K562 (cell line): Measurements from ENCODE around the gene MPC1. TPM values are rescaled to one million over a fixed set of nuclear protein-coding genes. Genes with fewer than 3 reads are reported as not detected.

Experiments used
- CHCHD3 ChIP-seq: fragments of 250-450 bp; sonication (Bioruptor Pico); IDR thresholded peaks from 2 replicates; pipeline ENCODE4 v2.1.2; 2022; ENCODE audit warnings: mild to moderate bottlenecking
- CHD1 ChIP-seq: fragments of 200-600 bp; sonication (generic); IDR thresholded peaks from one replicate; pipeline ENCODE4 v1.6.1; 2012; ENCODE audit warnings: mild to moderate bottlenecking, moderate library complexity, low read length, inconsistent platforms
- CHD2 ChIP-seq: IDR thresholded peaks from 2 replicates; pipeline ENCODE4 v1.6.1; 2011; ENCODE audit warnings: low read depth, low read length
- HMGN3 ChIP-seq: IDR thresholded peaks from 2 replicates; pipeline ENCODE4 v1.6.1; 2011; ENCODE audit warnings: borderline replicate concordance, low read depth, mild to moderate bottlenecking, mixed read lengths, low read length; ENCODE audit not compliant: insufficient read length; ENCODE audit errors: extremely low read depth
- TRIM24 ChIP-seq, 2 experiments: fragments of 450-650 bp; IDR thresholded peaks; 2 replicates each; pipeline ENCODE4 v1.6.1; 2016
- ZBTB1 ChIP-seq: sonication (generic); formaldehyde crosslinking; IDR thresholded peaks from 2 replicates; pipeline ENCODE4 v1.8.1; 2023; ENCODE audit warnings: missing genetic modification reagents, low read depth, mild to moderate bottlenecking, borderline replicate concordance
- ZBTB17 ChIP-seq: fragments of 450-650 bp; formaldehyde crosslinking; IDR thresholded peaks from 2 replicates; pipeline ENCODE4 v1.4.0; 2020; ENCODE audit warnings: mild to moderate bottlenecking
- ZC3H8 ChIP-seq: fragments of 450-650 bp; IDR thresholded peaks from 2 replicates; pipeline ENCODE4 v1.6.1; 2017
- ZNF23 ChIP-seq: fragments of 250-450 bp; sonication (Bioruptor Pico); IDR thresholded peaks from 2 replicates; pipeline ENCODE4 v1.4.0; 2020; ENCODE audit warnings: mild to moderate bottlenecking
- polyA plus RNA-seq, 8 experiments: library from polyadenylated mRNA; depleted of rRNA in 4 of 8; stranded (reverse) in 5 of 8; unstranded in 3 of 8; fragments of >200 nt; fragmentation: Nextera tagmentation in 2 of 8; fragmentation: Illumina TruSeq in 1 of 8; extraction: Ambion mirVana in 2 of 8; extraction: Trizol in 1 of 8; gene quantifications; 2 replicates each; pipeline versions ENCODE4 v1.2.1 to v1.2.3, GENCODE V29; 2011 to 2014; ENCODE audit warnings: inconsistent platforms in 1 of 8, missing spikeins in 1 of 8
- total RNA-seq, 7 experiments: library from RNA; depleted of rRNA in 6 of 7; stranded (reverse); fragments of >200 nt in 6 of 7; fragmentation: Illumina TruSeq in 2 of 7; extraction: Trizol in 2 of 7; gene quantifications; 2 replicates each; pipeline versions ENCODE4 v1.2.1 to v1.2.3, GENCODE V29; 2011 to 2021; ENCODE audit warnings: low replicate concordance in 1 of 7
- TF ChIP-seq, protein P1 (sequence below), 2 experiments: fragments of 450-650 bp; IDR thresholded peaks; 2 replicates each; pipeline ENCODE4 v1.6.1; 2016; ENCODE audit warnings: mild to moderate bottlenecking in 2 of 2, borderline replicate concordance in 1 of 2, low read depth in 1 of 2, moderate library complexity in 1 of 2
- TF ChIP-seq, protein P2 (sequence below): fragments of 450-650 bp; IDR thresholded peaks from one replicate; pipeline ENCODE4 v1.6.1; 2018; ENCODE audit warnings: mild to moderate bottlenecking, moderate library complexity; ENCODE audit not compliant: partially characterized antibody
- TF ChIP-seq, protein P3 (sequence below), 2 experiments: fragments of 450-650 bp; conservative IDR thresholded peaks; 2 replicates each; pipeline ENCODE4 v1.6.1; 2017; ENCODE audit warnings: mild to moderate bottlenecking in 2 of 2, moderate library complexity in 2 of 2
- TF ChIP-seq, protein P4 (sequence below): fragments of 250-450 bp; sonication (Bioruptor Pico); IDR thresholded peaks from 2 replicates; pipeline ENCODE4 v1.9.0; 2021; ENCODE audit warnings: mild to moderate bottlenecking, inconsistent platforms

MPC1 gene
- total and polyA plus RNA-seq, 9 of the 15 experiments (the other 6 are each of a cell fraction or from before 2014, with no cell fraction given) = 78.6 to 185 (median 138) TPM

DNA sequence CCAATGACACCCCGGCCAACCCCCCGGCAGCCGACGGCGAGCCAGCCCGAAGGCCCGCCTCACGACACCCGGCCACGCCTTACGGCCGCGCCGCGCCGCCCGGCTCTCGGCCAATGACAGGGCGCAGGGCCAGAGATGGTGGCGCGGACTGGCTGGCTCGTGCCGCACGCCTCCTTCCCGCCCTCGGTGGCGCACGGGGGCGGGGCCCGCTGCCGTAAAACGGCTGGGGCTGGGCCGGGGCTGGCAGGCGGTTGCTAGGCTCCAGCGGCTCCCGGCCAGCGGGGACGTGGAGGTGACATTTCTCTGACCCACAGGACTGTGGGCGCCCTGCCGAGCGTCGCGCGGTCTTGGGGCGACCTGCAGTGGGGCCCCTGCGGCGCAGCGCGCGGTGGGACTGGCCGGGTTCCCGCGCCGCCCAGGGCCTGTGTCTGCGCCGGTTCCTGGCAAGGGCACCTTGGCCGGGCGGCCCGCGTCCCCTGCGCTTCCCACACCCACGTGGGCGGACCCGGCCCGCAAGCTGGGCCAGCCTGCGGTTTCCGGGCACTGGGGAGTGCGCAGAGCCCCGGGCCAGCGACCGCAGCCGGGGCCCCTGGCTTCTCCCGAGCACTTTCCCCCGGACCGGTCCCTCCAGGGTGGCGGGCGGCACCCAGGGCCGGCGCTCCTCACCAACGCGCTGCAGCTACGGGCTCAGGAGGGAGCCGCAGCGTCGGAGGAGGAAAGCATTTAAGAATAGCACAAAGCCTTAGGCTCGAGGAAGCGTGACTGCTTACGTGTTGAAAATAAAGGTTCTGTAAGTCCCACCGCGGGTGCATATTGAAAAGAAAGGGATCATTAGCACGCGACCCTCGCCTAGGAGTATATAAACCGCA, at the start of gene MPC1 (continued):
- TF ChIP-seq, protein P1, sequence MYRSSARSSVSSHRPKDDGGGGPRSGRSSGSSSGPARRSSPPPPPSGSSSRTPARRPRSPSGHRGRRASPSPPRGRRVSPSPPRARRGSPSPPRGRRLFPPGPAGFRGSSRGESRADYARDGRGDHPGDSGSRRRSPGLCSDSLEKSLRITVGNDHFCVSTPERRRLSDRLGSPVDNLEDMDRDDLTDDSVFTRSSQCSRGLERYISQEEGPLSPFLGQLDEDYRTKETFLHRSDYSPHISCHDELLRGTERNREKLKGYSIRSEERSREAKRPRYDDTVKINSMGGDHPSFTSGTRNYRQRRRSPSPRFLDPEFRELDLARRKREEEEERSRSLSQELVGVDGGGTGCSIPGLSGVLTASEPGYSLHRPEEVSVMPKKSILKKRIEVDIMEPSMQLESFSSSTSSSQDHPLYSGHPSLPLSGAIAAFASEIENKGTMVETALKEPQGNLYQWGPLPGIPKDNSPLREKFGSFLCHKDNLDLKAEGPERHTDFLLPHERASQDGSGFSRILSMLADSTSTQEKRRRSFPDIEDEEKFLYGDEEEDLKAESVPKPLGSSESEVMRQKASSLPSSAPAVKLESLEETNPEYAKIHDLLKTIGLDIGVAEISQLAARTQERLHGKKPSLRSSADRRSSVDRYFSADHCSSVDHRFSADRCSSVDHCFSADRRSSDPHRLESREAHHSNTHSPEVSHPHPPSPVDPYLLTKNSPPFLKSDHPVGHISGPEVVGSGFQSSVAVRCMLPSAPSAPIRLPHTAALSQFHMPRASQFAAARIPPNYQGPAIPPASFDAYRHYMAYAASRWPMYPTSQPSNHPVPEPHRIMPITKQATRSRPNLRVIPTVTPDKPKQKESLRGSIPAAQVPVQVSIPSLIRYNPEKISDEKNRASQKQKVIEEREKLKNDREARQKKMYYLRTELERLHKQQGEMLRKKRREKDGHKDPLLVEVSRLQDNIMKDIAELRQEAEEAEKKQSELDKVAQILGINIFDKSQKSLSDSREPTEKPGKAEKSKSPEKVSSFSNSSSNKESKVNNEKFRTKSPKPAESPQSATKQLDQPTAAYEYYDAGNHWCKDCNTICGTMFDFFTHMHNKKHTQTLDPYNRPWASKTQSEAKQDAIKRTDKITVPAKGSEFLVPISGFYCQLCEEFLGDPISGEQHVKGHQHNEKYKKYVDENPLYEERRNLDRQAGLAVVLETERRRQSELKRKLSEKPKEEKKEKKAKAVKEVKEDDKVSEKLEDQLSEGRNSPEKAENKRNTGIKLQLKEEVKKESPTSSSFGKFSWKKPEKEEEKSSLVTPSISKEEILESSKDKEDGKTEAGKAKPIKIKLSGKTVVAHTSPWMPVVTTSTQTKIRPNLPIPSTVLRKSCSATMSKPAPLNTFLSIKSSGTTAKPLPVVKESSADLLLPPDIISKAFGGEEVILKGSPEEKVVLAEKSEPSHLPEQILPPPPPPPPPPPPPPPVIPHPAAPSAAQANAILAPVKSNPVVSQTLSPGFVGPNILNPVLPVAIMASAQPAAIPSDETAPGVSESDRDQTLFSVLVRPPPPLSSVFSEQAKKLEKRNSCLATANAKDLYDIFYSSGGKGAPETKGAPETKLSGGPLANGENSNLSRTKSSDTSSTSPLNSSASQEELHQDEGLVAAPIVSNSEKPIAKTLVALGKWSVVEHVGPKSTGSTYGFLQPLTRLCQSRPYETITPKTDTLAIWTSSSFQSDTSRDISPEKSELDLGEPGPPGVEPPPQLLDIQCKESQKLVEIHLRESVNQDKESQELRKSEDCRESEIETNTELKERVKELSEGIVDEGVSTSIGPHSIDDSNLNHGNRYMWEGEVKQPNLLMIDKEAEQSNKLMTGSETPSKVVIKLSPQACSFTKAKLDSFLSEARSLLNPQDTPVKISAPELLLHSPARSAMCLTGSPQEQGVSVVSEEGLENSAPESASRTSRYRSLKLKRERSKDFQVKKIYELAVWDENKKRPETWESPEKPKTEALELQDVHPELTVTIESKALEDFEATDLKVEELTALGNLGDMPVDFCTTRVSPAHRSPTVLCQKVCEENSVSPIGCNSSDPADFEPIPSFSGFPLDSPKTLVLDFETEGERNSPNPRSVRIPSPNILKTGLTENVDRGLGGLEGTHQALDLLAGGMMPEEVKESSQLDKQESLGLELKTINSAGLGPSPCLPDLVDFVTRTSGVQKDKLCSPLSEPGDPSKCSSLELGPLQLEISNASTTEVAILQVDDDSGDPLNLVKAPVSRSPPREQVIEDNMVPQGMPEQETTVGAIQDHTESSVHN (IDR thresholded peaks at IDR 0.05; ENCODE audit: borderline replicate concordance in 1 of 2, low read depth in 1 of 2) = no peak
- peak; percentile 70; the same call in 1 of the 2 replicates for TF ChIP-seq CHCHD3 (CRISPR knock-in tag)
- TF ChIP-seq ZBTB17 = peak; percentile 67; the same call in 1 of the 2 replicates
- peak; percentile 66 for TF ChIP-seq CHD2
- TF ChIP-seq ZBTB1 (CRISPR knock-in tag) = peak; percentile 96
- TF ChIP-seq ZNF23 (CRISPR knock-in tag) = no peak
- TF ChIP-seq, protein P2, sequence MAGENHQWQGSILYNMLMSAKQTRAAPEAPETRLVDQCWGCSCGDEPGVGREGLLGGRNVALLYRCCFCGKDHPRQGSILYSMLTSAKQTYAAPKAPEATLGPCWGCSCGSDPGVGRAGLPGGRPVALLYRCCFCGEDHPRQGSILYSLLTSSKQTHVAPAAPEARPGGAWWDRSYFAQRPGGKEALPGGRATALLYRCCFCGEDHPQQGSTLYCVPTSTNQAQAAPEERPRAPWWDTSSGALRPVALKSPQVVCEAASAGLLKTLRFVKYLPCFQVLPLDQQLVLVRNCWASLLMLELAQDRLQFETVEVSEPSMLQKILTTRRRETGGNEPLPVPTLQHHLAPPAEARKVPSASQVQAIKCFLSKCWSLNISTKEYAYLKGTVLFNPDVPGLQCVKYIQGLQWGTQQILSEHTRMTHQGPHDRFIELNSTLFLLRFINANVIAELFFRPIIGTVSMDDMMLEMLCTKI = no peak
- peak; percentile 75 for TF ChIP-seq CHD1
- TF ChIP-seq TRIM24 (IDR thresholded peaks at IDR 0.05) = no peak
- TF ChIP-seq, protein P3, sequence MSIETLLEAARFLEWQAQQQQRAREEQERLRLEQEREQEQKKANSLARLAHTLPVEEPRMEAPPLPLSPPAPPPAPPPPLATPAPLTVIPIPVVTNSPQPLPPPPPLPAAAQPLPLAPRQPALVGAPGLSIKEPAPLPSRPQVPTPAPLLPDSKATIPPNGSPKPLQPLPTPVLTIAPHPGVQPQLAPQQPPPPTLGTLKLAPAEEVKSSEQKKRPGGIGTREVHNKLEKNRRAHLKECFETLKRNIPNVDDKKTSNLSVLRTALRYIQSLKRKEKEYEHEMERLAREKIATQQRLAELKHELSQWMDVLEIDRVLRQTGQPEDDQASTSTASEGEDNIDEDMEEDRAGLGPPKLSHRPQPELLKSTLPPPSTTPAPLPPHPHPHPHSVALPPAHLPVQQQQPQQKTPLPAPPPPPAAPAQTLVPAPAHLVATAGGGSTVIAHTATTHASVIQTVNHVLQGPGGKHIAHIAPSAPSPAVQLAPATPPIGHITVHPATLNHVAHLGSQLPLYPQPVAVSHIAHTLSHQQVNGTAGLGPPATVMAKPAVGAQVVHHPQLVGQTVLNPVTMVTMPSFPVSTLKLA (conservative IDR thresholded peaks at IDR 0.05) = peak; percentile 81 to 94
- TF ChIP-seq HMGN3 = peak; percentile 87
- TF ChIP-seq, protein P4, sequence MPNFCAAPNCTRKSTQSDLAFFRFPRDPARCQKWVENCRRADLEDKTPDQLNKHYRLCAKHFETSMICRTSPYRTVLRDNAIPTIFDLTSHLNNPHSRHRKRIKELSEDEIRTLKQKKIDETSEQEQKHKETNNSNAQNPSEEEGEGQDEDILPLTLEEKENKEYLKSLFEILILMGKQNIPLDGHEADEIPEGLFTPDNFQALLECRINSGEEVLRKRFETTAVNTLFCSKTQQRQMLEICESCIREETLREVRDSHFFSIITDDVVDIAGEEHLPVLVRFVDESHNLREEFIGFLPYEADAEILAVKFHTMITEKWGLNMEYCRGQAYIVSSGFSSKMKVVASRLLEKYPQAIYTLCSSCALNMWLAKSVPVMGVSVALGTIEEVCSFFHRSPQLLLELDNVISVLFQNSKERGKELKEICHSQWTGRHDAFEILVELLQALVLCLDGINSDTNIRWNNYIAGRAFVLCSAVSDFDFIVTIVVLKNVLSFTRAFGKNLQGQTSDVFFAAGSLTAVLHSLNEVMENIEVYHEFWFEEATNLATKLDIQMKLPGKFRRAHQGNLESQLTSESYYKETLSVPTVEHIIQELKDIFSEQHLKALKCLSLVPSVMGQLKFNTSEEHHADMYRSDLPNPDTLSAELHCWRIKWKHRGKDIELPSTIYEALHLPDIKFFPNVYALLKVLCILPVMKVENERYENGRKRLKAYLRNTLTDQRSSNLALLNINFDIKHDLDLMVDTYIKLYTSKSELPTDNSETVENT (CRISPR knock-in tag) = 0 out of 2 replicates have a peak, but pooled peaks have one; percentile 46
- no peak for TF ChIP-seq ZC3H8
